Measurements from ENCODE around the gene PTPRO.

- TF ChIP-seq CTCF (IDR thresholded peaks at IDR 0.05) (no peak), POLR2A (IDR thresholded peaks at IDR 0.05; ENCODE audit: low read depth) (no peak)
Observed at GRCh38 chr12:15613981-15614380, 291.7 kb downstream of the PTPRO start.

All from esophagus muscularis mucosa (tissue), 3 donors.